HUDEP-2 (cell line): ENCODE results near the gene SPSB4.

ENCODE experiments used
- DNase-seq, 76 experiments: peaks; one replicate each; lab custom pipeline; 2025; ENCODE audit not compliant: unreplicated experiment in 76 of 76; lab: John Stamatoyannopoulos, UW

The SPSB4 gene

DNA sequence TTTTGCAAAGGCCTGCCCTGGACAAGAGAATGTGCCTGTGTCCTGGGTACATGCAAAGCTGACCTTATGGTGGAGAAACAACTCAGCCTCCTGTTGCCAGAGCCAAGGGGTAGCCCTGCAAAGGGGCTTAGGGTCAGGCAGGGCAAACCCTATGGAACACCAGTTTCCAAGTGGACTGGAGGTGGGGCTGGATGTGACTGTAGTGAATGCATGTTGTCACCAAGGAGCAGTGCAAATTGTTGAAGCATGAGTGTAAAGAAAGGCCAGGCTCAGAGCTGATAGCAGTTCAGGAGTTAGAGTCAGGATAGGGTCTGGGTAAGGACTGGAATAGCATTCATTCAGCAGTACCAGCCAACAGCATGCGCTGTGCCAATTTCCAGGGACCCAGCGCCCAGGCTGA, 97.6 kb downstream of the SPSB4 start:
- no peak for DNase-seq

- no peak for DNase-seq
Measured at GRCh38 chr3:141150081-141150830, 99.1 kb downstream of the SPSB4 start.

GRCh38 chr3:141150931-141151330, 99.8 kb downstream of the SPSB4 start:
- no peak for DNase-seq

DNA sequence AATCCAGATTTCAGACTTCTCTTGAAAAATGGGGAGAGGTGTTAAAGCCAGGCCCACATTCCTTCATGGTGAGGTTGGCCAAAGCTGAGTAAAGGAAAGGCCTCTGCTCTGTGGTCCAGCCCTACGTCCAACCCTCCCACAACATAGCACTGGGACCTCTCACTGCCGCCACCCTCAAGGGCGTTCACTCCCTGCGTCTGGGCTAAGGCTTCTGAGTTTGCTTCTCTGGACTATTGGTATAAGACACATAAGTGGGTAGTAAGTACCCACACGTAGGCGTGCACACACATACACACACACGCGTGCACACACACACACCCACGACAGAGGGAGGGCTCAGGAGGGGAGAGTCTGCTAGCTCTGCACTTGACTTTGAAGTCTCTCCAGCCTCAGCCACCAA, 100.3 kb downstream of the SPSB4 start:
- DNase-seq, result no peak

DNA sequence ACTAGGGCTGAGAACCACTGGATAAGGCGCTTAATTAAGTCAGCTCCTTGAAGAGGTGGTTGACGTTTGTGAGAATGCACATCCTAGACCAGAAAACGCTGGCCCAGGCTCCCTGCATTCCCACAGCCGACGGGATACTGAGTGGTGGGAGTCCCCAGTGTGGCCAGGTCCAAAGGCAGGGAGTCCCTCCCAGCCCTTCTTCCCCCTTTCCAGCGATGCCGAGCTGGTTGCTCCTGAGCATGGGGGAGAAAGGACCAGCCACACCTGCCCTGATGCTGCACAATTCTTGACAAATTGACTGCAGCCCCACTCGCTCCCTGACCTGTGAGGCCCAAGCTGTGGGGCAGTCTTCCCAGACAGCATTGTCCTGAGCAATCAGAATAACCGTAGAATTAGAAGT, 101.0 kb downstream of the SPSB4 start:
- no peak for DNase-seq

GRCh38 chr3:141152801-141153678, 101.9 kb downstream of the SPSB4 start:
- DNase-seq, result no peak

DNA sequence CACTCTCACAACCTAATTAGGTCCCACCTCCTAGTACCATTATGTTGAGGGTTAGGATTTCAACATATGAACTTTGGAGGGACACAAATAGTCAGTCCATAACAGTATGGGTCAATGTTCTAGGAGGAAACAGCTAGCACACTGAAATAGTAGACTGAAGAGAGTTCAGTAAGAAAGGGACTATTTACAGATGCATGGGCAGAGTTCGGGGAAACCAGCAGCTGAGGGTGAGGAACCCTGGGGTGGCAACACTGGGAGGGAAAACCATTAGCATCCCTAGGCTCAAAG, 102.5 kb downstream of the SPSB4 start:
- no peak for DNase-seq

DNA sequence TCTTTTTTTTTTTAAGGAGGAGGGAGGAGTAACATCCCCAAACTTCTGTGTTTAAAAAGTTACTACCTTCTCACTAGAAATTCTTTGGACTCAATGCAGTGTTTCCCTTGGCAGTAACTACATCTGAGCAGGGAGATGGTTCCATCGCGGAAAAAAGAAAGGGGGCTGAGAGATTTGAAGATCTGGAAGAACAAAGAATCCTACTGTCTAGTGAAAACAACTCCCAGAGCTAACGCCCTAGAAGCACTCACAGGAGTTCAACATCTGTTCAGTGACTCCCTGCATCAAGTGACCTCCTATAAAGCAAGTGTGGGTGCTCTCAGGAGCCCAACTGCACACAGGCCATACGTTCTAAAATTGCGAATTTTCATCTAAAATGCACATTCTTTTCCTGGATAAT, 113.7 kb downstream of the SPSB4 start:
- DNase-seq, result no peak

- no peak for DNase-seq
Measured at GRCh38 chr3:141167681-141168080, 116.5 kb downstream of the SPSB4 start.

DNA sequence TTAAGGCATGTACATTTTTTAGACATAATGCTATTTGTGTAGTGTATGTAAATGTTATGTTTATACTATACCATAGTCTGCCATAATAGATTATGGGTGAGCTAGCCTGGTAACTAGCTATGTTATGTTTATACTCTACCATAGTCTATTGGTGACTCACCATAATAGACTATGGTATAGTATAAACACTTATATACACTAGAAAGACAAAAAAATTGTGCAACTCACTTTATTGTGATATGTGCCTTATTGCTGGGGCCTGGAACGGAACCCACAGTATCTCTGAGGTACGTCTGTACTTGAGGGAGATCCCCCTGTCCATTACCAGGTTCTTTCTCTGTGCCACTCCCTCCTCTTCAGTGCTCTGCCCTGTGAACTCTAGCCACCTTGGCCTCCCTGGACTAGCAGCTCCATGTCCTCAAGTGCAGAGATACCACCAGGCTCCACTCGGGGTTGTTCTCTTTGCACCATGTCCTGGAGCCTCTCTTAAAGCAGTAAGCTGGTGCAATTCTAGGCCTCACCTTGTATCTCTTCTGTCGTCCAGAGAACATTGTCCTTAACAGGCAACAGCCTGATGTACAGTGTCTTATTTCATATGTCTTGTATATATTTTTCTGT, 119.6 kb downstream of the SPSB4 start:
- no peak for DNase-seq

- no peak for DNase-seq
Measured at GRCh38 chr3:141174674-141175073, 123.5 kb downstream of the SPSB4 start.

DNA sequence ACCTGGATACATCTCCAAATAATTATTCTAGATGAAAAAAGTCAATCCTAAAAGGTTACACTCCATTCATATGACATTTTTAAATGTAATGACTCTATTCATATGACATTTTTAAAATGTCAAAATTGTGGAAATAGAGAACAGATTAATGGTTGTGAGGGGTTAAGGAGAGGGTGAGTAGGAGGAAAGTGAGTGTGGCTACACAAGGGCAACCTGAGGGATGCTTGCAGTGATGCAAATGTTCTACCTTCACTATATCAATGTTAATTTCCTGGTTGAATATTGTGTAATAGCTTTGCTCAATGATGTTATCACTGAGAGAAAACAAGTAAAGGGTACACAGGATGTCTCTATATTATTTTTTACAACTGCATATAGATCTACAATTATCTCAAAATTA, 125.6 kb downstream of the SPSB4 start:
- DNase-seq, result no peak

DNA sequence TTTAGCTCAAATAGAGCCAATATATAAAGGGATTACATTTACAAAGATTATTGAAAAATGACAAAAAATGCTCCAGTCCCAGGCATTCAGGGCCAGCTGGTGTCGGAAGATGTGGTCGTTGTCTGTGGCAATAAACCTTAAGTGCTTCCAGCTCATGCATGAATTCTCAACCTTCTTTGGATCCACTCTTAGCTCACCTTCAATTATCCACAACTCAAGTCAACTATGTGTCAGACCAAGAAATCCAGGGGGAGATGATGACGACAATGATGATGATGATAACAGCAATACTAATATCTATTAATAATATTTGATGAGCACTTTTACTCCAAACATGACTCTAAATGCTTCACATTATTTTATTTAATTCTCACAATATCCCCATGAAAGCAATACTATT, 126.9 kb downstream of the SPSB4 start:
- DNase-seq, result no peak

DNA sequence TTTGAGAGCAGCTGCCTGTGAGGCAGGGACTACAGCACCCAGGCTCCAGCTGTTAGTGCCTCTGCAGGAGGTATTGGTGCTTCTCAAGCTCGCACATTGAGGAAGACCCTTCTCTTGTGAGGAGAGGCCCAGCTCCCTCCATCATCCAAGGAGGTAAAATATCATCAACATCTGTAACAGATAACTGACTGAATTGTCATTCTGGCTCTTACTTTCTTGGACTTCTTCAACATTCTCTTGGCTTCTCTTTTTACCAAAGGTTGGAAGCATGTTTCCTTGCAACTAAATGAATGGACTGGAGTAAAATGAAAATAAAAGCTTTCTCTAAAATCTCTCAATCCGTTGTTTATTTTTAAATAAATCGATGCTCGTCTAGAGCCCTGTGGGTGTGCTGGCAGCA, 127.4 kb downstream of the SPSB4 start:
- DNase-seq, result no peak

DNA sequence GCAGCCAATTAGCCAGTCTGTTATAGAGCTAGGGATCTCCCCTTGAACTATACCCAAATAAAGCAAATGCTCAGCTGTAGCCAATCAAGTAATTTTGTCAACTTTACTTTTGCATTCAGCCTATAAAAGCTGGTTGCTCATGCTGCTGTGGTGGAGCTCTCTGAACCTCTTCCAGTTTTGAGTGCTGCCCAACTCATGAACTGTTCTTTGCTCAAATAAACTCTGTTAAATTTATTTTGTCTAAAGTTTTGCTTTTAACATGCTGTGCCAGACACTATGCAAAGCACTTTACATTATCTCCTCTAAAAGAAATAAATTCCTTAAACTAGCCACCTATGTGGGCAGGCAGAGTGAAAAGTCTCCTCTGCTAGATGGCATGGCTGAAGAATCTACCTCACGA, 128.8 kb downstream of the SPSB4 start:
- no peak for DNase-seq

- no peak for DNase-seq
Measured at GRCh38 chr3:141181196-141181595, 130.0 kb downstream of the SPSB4 start.

DNA sequence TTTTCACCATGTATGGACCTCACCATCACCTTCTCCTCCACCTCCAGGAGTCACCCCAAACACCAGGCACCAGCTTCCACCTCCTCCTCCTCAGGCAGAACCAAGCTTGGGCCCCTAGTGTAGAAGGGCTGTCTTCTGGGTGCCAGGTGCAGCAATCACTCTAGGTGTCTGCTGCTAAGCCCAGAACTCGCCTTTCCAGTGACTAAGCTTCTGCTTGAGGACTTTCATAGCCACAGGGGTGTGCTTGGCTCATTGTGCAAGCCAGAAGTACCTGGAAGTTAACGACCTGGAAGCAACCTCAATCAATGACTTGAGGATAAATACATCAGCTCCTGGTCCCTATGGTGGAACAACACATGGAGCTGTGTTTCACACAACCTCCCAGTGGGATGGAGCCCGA, 130.7 kb downstream of the SPSB4 start:
- no peak for DNase-seq

DNA sequence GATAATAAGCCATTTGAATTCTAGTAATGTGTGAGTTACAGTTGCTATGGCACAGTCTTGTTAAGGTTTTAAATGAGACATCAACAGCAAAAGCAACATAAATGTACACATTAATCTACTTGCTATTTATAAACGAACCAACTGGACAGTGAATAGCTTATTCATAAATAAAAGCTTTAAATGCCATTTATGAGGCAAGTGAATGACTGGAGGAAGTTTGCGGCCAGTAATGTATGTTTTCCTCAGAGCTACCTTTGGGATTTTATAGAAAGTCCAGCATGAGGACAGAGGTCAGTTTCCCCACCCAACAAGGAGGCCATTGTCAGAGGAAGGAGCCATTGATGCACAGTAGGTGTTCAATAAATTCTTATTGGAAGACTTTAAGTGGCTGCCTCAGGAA, 132.5 kb downstream of the SPSB4 start:
- DNase-seq, result no peak

GRCh38 chr3:141184430-141184829, 133.3 kb downstream of the SPSB4 start:
- DNase-seq, result no peak

DNA sequence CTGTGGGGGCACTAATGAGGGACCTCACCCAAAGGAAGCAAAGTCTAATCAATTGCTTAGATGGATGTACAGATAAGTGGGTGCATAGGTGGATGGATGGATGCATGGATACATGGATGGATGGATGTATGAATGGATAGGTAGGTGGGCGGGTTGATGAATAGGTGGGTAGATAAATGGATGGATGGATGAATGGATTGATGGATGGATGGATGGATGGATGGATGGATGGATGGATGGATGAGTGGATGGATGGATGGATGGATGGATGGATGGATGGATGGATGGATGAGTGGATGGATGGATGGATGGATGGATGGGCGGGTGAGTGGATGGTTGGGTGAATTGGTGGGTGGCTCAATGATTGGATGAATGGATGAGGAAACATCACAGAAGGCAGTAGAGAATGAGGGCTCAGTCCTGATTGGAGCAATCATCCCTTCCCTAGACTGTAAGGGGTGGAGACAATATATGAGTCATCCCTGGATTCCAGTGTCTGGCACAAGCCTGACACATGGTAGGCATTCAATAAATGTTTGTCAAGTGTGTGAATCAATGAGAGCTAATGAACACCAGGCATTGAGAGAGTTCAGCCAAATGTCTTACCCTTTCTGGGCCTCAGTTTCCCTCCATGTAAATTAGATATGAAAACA, 140.1 kb downstream of the SPSB4 start:
- no peak for DNase-seq

DNA sequence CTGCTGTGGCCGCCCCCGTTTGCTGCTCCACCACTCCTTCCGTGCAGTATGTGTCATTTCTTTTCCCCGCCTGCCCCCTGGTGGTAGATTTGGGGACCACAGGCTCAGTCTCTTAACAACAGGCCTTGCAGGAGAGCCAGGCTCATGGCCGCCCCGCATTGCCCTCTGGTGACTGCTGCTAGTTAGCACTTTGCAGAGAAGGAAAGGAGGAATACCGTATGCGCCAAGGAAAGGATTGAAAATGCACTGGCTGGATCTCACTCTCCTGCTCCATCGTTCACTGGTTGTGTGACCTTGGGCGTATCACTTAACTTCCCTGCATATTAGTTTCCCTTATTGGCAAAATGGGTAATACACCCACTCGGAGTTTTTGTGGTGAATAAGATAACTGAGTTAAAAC, 141.2 kb downstream of the SPSB4 start:
- DNase-seq, result peak; percentile 11 to 96 (median 84)
